ENCODE data around the gene MAP3K13. TPM values are rescaled to one million over a fixed set of nuclear protein-coding genes. Genes with fewer than 3 reads are reported as not detected.

The MAP3K13 gene
- total and polyA plus RNA-seq, 3 donors from 2014 or later, result 37.1 to 66.5 (median 43.7) TPM

DNA sequence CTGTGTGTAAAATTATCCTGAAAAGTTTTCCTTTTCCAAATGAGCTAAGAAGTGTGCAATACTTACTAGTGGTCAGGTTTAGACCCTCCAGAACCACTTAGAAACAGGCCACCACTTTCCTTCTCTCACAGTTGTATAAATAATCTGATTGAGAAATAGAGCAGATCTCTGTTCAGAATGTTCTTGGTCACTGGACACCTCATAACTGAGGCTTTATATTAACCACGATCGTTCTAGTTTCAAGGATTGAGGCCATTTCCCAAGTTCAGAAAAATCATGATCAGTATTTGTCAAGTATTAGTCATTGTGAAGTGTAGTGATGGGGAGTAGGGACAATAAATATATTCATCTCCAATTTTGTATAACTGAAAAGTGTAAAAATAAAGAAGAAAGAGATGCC is 1.0 kb upstream of the MAP3K13 start:
- no peak for DNase-seq
- Histone ChIP-seq H3K27ac (no peak overlapping the region), H3K4me1 (peaks cover 6% of the 10 kb centered on the region), H3K36me3 (ENCODE audit: low read depth, missing control alignments) (no peaks in the 10 kb centered on the region), H3K4me3 (no peak overlapping the region), H3K27me3 (no peaks in the 10 kb centered on the region), H3K9me3 (no peaks in the 10 kb centered on the region)
- WGBS, 2 donors, result 57% methylated on average over 2 of the region's 2 CpGs
- TF ChIP-seq POLR2A (IDR thresholded peaks at IDR 0.05), result no peak
- TF ChIP-seq, protein P1, sequence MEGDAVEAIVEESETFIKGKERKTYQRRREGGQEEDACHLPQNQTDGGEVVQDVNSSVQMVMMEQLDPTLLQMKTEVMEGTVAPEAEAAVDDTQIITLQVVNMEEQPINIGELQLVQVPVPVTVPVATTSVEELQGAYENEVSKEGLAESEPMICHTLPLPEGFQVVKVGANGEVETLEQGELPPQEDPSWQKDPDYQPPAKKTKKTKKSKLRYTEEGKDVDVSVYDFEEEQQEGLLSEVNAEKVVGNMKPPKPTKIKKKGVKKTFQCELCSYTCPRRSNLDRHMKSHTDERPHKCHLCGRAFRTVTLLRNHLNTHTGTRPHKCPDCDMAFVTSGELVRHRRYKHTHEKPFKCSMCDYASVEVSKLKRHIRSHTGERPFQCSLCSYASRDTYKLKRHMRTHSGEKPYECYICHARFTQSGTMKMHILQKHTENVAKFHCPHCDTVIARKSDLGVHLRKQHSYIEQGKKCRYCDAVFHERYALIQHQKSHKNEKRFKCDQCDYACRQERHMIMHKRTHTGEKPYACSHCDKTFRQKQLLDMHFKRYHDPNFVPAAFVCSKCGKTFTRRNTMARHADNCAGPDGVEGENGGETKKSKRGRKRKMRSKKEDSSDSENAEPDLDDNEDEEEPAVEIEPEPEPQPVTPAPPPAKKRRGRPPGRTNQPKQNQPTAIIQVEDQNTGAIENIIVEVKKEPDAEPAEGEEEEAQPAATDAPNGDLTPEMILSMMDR (IDR thresholded peaks at IDR 0.05), result no peak
- intact Hi-C loops (cut with DNase I; ENCODE audit: low total_unique reads), result no loop called here

DNA sequence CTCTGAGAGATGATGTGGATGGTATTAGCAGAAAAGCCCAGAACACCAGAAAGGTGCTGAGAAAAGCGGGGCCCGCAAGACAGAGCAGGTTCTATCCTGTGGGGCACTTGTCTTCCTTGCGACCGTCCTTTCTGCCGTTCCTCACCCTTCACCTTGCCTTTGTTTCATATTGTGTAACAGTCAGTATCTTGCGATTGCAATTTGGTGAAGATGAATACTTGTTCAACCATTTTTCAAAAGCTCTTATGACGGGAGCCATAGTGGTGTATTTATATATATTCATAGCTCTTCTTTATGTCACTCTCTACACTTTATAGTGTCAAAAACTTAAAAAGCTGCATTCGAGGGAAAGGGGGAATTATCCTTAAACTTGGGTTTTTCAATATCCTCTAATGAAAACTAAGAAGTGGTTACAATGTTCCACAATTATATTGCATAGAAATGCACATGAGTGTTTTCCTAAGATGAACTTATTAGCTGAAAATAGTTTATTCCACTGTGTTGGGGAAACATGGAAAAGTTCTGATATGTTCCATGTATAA is 797 bp downstream of the MAP3K13 start:
- Histone ChIP-seq H3K4me3 (peak overlapping the region; percentile 42 to 64), H3K27ac (peak overlapping the region; percentile 32 to 70), H3K36me3 (ENCODE audit: low read depth, missing control alignments) (no peaks in the 10 kb centered on the region), H3K4me1 (peaks cover 6% of the 10 kb centered on the region), H3K9me3 (no peaks in the 10 kb centered on the region), H3K27me3 (no peaks in the 10 kb centered on the region)
- WGBS, 2 donors, result 6 to 7% methylated on average over 8 of the region's 8 CpGs
- TF ChIP-seq, protein P1 (IDR thresholded peaks at IDR 0.05), result no peak
- TF ChIP-seq POLR2A (IDR thresholded peaks at IDR 0.05), result no peak
- DNase-seq, result peak; percentile 28
- intact Hi-C loops (cut with DNase I; ENCODE audit: low total_unique reads), result no loop called here

DNA sequence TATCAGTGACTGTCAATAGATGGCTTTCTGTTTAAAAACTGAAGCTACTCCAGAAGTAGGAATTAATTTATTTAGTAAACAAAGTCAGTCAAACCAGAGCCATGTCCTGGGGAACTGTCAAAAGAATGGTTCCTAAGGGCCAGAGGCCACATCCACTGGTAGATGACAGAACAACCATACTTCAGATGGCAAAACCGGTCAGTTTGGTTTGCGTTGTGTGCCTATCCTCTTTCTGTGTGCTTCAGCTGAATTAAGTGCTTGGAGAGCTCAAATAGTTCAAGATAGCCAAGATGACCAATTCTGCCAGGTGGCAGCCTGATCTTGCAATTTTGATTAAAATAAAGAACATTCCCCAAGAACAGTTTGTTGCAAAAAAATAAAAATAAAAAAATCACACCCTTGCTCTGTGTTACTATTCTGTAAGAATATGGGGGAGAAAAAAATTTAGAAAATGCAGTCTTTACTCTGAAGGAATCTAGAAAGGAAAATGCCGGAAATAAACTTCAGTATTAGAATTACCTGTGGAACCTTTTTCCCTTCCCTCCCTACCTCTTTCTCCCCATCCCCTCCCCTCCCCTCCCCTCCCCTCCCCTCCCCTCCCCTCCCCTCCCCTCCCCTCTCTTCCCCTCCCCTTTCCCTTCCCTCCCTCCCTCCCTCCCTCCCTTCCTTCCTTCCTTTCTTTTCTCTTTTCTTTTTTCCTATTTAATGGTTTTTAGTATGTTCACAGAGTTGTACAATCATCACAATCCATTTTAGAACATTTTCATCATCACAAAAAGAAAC is 2.5 kb downstream of the MAP3K13 start:
- WGBS, 2 donors, result 81 to 87% methylated on average over 3 of the region's 3 CpGs
- TF ChIP-seq, protein P1 (IDR thresholded peaks at IDR 0.05), result no peak
- no peak for TF ChIP-seq POLR2A (IDR thresholded peaks at IDR 0.05)
- H3K27ac ChIP-seq, result no peak overlapping the region
- no peaks in the 10 kb centered on the region for H3K9me3 ChIP-seq
- no peaks in the 10 kb centered on the region for H3K36me3 ChIP-seq (ENCODE audit: low read depth, missing control alignments)
- no peak for DNase-seq
- no peaks in the 10 kb centered on the region for H3K27me3 ChIP-seq
- no peak overlapping the region for H3K4me3 ChIP-seq
- H3K4me1 ChIP-seq, result peaks cover 6% of the 10 kb centered on the region
- intact Hi-C loops (cut with DNase I; ENCODE audit: low total_unique reads), result no loop called here

DNA sequence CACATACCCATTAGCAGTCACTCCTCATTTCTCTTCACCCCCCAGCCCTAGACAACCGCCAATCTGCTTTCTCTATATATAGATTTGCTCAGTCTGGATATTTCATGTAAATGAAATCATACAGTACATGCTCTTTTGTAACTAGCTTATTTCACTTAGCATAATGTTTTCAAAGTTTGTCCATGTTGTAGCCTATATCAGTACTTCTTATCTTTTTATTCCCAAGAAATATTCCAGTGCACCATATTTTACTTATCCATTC is 3.1 kb downstream of the MAP3K13 start:
- DNase-seq, result no peak
- intact Hi-C loops (cut with DNase I; ENCODE audit: low total_unique reads), result no loop called here

More for the DNA sequence above, 3.1 kb downstream of the MAP3K13 start:
- Histone ChIP-seq H3K9me3 (no peaks in the 10 kb centered on the region), H3K27me3 (no peaks in the 10 kb centered on the region), H3K27ac (no peak overlapping the region), H3K36me3 (ENCODE audit: low read depth, missing control alignments) (no peaks in the 10 kb centered on the region), H3K4me1 (peaks cover 6% of the 10 kb centered on the region), H3K4me3 (no peak overlapping the region)
- no peak for TF ChIP-seq POLR2A (IDR thresholded peaks at IDR 0.05)
- TF ChIP-seq, protein P1 (IDR thresholded peaks at IDR 0.05), result no peak
- WGBS, 2 donors, result 80 to 91% methylated on average over 1 of the region's 1 CpG

Measured in testis (tissue), 3 donors.